Right atrium auricular region (tissue), 2 donors: ENCODE data around the gene SLC25A45. TPM values are rescaled to one million over a fixed set of nuclear protein-coding genes. Genes with fewer than 3 reads are reported as not detected.

ENCODE experiments used
- DNase-seq: peaks from one replicate; pipeline ENCODE4 v3.0.0-alpha.2; 2019; ENCODE audit warnings: low spot score
- H3K27ac ChIP-seq, 2 donors: fragments of 200-600 bp; sonication (generic); 1 replicate in 1 of 2; 2 replicates in 1 of 2; pipeline ENCODE4 v1.5.1; 2016 to 2019
- H3K27me3 ChIP-seq, 2 donors: fragments of 200-600 bp; sonication (generic); one replicate each; pipeline versions ENCODE4 v1.5.1 to v1.6.0; 2017 to 2019
- H3K36me3 ChIP-seq: fragments of 200-600 bp; sonication (generic); one replicate; pipeline ENCODE4 v1.5.1; 2016
- H3K4me1 ChIP-seq, 2 donors: fragments of 200-600 bp; sonication (generic); one replicate each; pipeline versions ENCODE4 v1.5.1 to v1.6.0; 2017 to 2019
- H3K4me3 ChIP-seq, 2 donors: fragments of 200-600 bp; sonication (generic); 1 replicate in 1 of 2; 2 replicates in 1 of 2; pipeline ENCODE4 v1.5.1; 2017 to 2019; ENCODE audit warnings: mild to moderate bottlenecking in 1 of 2, moderate library complexity in 1 of 2
- H3K9me3 ChIP-seq, 2 donors: fragments of 200-600 bp; sonication (generic); one replicate each; pipeline ENCODE4 v1.5.1; 2019
- total RNA-seq, 2 donors: library from RNA; depleted of rRNA; stranded (reverse); fragments of >200 nt; gene quantifications; one replicate each; pipeline ENCODE4 v1.1.0, GENCODE V29; 2016
- TF ChIP-seq, protein P1 (sequence below), 2 donors: fragments of 200-600 bp; sonication (generic); IDR thresholded peaks; one replicate each; pipeline ENCODE4 v1.5.1; 2019; ENCODE audit warnings: antibody characterized with exemption in 2 of 2

The SLC25A45 gene
- total RNA-seq, 2 donors from 2014 or later, result 2.6 to 3.3 TPM

DNA sequence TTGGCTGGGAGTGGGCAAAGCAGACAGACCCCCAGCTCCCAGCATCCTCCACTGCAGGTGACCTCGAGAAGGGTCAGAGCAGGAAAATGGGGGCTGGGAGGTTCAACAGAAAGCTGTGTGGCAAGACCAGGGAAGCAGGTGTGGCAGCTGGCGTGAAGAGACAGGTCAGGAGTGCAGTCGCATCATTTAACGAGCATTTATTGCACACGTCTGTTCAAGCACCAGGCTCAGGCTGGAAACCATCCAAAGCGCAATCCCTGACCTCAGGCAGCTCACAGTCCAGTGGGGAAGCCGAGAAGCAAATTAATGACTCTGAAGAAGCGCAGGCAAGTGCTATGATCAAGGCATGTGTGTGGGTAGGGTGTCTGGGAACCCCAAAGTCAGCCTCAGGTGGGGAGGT lies 7.4 kb downstream of the SLC25A45 start:
- no peak for DNase-seq
- H3K27me3 ChIP-seq, result no peaks in the 10 kb centered on the region
- TF ChIP-seq, protein P1, sequence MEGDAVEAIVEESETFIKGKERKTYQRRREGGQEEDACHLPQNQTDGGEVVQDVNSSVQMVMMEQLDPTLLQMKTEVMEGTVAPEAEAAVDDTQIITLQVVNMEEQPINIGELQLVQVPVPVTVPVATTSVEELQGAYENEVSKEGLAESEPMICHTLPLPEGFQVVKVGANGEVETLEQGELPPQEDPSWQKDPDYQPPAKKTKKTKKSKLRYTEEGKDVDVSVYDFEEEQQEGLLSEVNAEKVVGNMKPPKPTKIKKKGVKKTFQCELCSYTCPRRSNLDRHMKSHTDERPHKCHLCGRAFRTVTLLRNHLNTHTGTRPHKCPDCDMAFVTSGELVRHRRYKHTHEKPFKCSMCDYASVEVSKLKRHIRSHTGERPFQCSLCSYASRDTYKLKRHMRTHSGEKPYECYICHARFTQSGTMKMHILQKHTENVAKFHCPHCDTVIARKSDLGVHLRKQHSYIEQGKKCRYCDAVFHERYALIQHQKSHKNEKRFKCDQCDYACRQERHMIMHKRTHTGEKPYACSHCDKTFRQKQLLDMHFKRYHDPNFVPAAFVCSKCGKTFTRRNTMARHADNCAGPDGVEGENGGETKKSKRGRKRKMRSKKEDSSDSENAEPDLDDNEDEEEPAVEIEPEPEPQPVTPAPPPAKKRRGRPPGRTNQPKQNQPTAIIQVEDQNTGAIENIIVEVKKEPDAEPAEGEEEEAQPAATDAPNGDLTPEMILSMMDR (IDR thresholded peaks at IDR 0.05), result no peak
- no peak overlapping the region for H3K4me3 ChIP-seq
- H3K9me3 ChIP-seq, result no peaks in the 10 kb centered on the region
- H3K4me1 ChIP-seq, result peaks cover 0 to 13% of the 10 kb centered on the region in 2 donors
- H3K27ac ChIP-seq, result no peak overlapping the region
- H3K36me3 ChIP-seq, result no peaks in the 10 kb centered on the region

DNA sequence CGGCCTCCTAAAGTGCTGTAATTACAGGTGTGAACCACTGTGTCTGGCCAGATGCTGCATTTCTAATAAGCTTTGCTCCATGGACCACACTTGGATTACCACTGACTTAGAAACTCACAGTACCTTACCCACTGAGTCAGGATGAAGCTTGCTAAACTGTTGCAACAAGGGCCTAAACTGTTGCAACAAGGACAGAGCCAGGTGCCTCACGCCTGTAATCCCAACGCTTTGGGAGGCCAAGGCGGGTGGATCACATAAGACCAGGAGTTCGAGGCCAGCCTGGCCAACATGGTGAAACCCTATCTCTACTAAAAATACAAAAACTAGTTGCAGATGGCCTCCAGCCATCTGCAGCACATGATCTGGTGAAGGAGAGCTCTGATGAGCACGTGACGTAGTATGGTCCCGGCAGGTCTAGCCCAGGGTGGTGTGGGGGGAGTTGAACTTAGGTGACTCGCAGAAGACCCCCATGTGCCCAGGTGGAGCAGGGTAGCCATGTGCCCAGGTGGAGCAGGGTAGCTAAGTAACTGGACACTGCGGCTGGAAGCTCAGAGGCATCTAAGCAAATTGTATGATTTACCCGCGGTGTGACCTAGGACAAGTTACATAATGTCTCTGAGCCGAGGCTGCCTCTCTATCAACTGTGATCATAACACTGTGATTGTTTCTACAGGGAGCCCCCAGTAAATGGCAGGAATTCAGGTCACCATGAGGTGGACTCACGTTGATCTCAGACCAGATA lies 8.4 kb downstream of the SLC25A45 start:
- no peaks in the 10 kb centered on the region for H3K36me3 ChIP-seq
- H3K27me3 ChIP-seq, result no peaks in the 10 kb centered on the region
- TF ChIP-seq, protein P1 (IDR thresholded peaks at IDR 0.05), result no peak
- peaks cover 0 to 13% of the 10 kb centered on the region in 2 donors for H3K4me1 ChIP-seq
- no peak for DNase-seq
- no peak overlapping the region for H3K4me3 ChIP-seq
- no peaks in the 10 kb centered on the region for H3K9me3 ChIP-seq
- H3K27ac ChIP-seq, result no peak overlapping the region

DNA sequence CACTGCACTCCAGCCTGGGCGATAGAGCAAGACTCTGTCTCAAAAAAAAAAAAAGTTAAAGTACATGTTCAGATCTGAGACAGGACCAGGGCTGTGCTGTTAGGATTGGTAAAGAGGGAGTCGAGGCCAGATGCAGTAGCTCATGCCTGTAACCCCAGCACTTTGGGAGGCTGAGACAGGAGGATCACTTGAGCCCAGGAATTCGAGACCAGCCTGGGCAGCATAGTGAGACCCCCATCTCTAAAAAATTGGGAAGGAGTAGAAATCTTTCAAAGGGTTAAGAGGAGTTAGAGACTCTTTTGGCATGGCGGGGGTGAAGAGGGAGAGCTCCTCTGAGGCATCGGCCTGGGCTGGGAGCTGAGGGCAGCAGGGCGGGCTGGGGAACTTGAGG lies 11.8 kb downstream of the SLC25A45 start:
- Histone ChIP-seq H3K4me3 (no peak overlapping the region), H3K9me3 (no peaks in the 10 kb centered on the region), H3K27ac (peak overlapping the region; percentile 81 to 90), H3K36me3 (no peaks in the 10 kb centered on the region), H3K4me1 (peaks cover 0 to 11% of the 10 kb centered on the region in 2 donors), H3K27me3 (no peaks in the 10 kb centered on the region)
- TF ChIP-seq, protein P1 (IDR thresholded peaks at IDR 0.05), result no peak
- no peak for DNase-seq

DNA sequence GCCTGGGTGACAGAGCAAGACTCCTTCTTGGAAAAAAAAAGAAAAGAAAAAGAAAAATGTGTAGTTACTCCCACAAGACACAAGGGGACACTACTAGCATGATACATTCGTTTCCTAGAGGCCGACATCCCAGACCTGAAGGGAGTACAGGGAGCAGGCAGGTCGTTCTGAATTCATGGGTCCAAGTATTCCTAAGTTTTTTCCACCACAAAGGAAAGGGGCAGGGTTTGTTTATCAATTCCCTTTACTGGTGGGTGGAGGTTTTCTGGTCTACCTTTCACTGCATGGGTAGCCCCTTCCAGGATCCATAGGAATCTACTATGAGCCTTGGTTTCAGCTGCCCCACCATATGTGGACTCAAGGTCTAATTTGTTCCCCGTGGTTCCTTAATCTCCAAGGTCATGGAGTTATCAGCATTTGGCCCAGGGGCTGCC lies 16.1 kb downstream of the SLC25A45 start:
- DNase-seq, result no peak
- no peaks in the 10 kb centered on the region for H3K27me3 ChIP-seq
- H3K4me3 ChIP-seq, result no peak overlapping the region
- TF ChIP-seq, protein P1 (IDR thresholded peaks at IDR 0.05), result peak; percentile 83 to 89
- no peaks in the 10 kb centered on the region for H3K36me3 ChIP-seq
- peaks cover 0 to 11% of the 10 kb centered on the region in 2 donors for H3K4me1 ChIP-seq
- peak overlapping the region in 1 of 2 donors; percentile 56 for H3K27ac ChIP-seq
- H3K9me3 ChIP-seq, result no peaks in the 10 kb centered on the region

DNA sequence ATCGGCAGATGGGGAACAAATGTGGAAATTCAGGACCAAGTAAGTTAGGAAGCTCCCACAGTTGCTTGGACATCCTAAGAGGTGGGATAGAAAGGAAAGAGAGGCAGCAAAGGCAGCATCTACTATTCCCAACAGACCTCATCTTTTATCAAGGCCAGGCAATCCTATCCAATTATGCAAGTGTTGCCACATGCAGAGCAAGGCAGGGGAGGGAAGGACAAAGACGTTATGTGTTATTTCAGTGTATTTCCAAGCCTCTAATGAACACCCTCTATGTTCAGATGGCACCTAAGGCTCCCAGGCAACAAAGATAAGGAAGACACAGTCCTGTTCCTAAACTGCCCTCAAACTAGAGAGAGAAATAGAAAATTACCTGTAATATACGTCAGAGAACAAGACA lies 18.7 kb downstream of the SLC25A45 start:
- H3K36me3 ChIP-seq, result no peaks in the 10 kb centered on the region
- no peak overlapping the region for H3K4me3 ChIP-seq
- no peak for DNase-seq
- H3K27me3 ChIP-seq, result no peaks in the 10 kb centered on the region
- H3K4me1 ChIP-seq, result peaks cover 0 to 5% of the 10 kb centered on the region in 2 donors
- H3K9me3 ChIP-seq, result no peaks in the 10 kb centered on the region
- TF ChIP-seq, protein P1 (IDR thresholded peaks at IDR 0.05), result no peak
- H3K27ac ChIP-seq, result no peak overlapping the region

DNA sequence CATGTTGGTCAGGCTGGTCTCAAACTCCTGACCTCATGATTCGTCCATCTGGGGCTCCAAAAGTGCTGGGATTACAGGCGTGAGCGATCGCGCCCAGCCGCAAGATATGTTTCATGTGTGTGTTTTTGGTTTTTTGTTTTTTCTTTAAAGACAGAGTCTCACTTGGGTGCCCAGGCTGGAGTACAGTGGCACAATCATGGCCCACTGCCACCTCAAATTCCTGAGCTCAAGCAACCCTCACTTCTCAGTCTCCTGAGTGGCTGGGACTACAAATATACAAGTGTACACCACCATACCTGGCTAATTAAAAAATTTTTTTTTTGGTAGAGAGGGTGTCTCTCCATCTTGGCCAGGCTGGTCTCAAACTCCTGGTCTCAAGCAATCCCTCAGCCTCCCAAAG lies 19.5 kb downstream of the SLC25A45 start:
- H3K4me1 ChIP-seq, result peaks cover 0 to 5% of the 10 kb centered on the region in 2 donors
- TF ChIP-seq, protein P1 (IDR thresholded peaks at IDR 0.05), result no peak
- no peaks in the 10 kb centered on the region for H3K27me3 ChIP-seq
- no peak for DNase-seq
- no peak overlapping the region for H3K4me3 ChIP-seq
- no peaks in the 10 kb centered on the region for H3K36me3 ChIP-seq
- H3K27ac ChIP-seq, result no peak overlapping the region
- H3K9me3 ChIP-seq, result no peaks in the 10 kb centered on the region
